ENCODE data around the gene EMB. TPM values are rescaled to one million over a fixed set of nuclear protein-coding genes. Genes with fewer than 3 reads are reported as not detected.
"Not testable (repeated sequence)": the region's sequence is repeated elsewhere in the genome, so short reads cannot be mapped to it uniquely, and the experiment has no call there.

EMB gene, protein sequence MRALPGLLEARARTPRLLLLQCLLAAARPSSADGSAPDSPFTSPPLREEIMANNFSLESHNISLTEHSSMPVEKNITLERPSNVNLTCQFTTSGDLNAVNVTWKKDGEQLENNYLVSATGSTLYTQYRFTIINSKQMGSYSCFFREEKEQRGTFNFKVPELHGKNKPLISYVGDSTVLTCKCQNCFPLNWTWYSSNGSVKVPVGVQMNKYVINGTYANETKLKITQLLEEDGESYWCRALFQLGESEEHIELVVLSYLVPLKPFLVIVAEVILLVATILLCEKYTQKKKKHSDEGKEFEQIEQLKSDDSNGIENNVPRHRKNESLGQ
- total RNA-seq (2014; rRNA removed; shearing (Covaris generic)), result 18.5 and 23.9 TPM in 2 replicates

DNA sequence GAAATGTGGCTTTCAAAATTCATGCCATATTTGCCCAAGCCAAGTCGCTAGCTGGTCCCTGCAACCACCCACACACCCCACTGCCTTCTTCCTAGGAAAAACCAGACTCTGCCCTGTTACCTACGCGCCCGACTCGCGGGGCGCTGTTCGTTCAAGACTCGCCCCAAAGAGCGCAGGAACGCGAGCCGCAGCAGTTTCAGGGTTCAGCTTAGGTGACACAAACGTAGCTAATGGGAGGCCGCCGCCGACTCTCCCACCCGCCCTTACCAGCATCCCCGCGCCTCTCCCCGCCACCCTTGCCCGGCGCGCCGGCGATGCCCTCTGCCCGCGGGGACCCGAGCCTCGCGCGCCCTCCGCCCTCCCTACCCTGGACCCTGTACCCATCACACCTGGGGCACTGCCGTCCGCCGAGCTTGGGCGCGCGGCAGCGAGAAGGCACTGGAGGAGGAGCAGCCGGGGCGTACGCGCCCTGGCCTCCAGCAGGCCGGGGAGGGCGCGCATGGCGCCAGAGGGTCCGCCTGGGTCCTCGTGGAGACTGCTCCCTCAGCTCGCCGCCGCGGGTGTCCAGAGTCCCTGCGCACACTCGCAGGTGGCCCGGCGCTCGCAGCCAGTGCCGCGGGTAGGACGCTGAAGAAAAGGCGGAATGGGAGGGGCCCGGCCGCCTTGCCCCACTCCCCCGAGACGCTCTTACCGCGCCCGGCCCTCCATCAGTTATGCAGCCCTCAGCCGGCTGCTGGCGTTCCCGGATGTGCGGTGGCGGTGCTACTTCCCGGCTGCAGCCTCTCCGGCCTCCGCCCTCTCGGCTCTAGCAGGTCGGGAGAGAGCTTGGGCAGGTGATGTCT is at the start of gene EMB:
Gene EMB, minus strand, starts transcription at position 638 of the 842 bp plus-strand sequence. Its CDS starts 137 bp downstream, at position 501.
- DNase-seq, result peak; percentile 75
- Histone ChIP-seq H3K4me3 (ENCODE audit: insufficient read depth, low read depth, low read length) (peak within 1 kb of the TSS; percentile 76), H3K36me3 (replicated peaks; ENCODE audit: control insufficient read depth, insufficient read depth, low read length) (no peaks in the 10 kb centered on the region), H3K27me3 (ENCODE audit: control insufficient read depth, insufficient read depth, low read length) (no peaks in the 10 kb centered on the region)

DNA sequence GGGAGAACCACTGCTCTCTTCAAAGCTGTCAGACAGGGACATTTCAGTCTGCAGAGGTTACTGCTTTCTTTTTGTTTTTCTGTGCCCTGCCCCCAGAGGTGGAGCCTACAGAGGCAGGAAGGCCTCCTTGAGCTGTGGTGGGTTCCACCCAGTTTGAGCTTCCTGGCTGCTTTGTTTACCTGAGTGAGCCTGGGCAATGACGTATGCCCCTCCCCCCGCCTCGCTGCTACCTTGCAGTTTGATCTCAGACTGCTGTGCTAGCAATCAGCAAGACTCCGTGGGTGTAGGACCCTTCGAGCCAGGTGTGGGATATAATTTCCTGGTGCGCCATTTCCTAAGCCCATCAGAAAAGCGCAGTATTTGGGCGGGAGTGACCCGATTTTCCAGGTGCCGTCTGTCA is 48.4 kb upstream of the EMB start:
- H3K27me3 ChIP-seq (ENCODE audit: control insufficient read depth, insufficient read depth, low read length); H3K4me3 ChIP-seq (ENCODE audit: insufficient read depth, low read depth, low read length); H3K36me3 ChIP-seq (replicated peaks; ENCODE audit: control insufficient read depth, insufficient read depth, low read length); DNase-seq: not testable (repeated sequence)

DNA sequence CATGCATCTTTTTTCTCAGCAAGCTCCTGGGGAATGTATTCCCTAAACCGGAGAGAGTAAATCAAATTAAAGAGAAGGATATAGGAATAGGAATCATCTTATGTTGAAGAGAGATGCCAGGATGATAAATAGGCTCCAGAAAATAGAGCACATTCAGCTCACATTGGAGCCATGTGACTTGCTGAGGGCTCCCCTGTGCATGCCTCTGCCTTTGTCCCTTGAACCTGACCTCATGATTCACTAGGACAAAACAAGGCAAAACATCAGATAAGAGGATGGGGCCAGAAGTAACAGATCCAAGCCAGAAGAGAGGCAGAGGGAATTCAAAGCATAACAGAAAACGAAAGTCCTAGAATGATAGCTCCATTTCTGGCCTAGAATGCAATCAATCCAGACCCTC is 37.7 kb upstream of the EMB start:
- H3K36me3 ChIP-seq (replicated peaks; ENCODE audit: control insufficient read depth, insufficient read depth, low read length); DNase-seq; H3K4me3 ChIP-seq (ENCODE audit: insufficient read depth, low read depth, low read length); H3K27me3 ChIP-seq (ENCODE audit: control insufficient read depth, insufficient read depth, low read length): not testable (repeated sequence)

DNA sequence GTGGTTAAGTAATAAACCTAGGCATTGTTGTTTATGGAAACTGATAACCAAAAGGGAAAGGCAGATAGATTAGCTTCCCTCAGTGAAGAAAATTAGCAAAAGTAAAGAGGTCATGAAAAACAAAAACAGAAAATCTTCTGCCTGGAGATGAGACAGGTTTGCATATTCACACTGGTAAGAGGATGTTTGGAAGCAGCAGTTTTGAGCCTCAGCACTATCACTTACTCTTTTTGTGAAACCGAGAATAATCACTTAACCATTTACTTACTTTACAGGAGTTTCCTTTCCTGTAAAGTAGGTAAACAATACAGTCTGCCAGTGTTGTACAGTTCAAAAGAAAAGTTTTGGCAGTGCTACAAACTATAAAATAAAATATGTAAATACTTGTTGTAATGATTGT is 35.5 kb upstream of the EMB start:
- no peak for DNase-seq
- Histone ChIP-seq H3K36me3 (replicated peaks; ENCODE audit: control insufficient read depth, insufficient read depth, low read length) (no peaks in the 10 kb centered on the region), H3K27me3 (ENCODE audit: control insufficient read depth, insufficient read depth, low read length) (no peaks in the 10 kb centered on the region), H3K4me3 (ENCODE audit: insufficient read depth, low read depth, low read length) (no peak overlapping the region)

DNA sequence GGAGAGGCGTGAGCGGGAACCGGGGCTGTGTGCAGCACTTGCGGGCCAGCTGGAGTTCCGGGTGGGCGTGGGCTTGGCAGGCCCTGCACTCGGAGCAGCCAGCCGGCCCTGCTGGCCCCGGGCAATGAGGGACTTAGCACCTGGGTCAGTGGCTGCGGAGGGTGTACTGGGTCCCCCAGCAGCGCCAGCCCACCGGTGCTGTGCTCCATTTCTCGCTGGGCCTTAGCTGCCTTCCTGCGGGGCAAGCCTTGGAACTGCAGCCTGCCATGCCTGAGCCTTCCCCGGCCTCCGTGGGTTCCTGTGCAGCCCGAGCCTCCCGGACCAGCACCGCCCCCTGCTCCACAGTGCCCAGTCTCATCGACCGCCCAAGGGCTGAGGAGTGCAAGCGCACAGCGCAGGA is 23.9 kb upstream of the EMB start:
- H3K27me3 ChIP-seq (ENCODE audit: control insufficient read depth, insufficient read depth, low read length); DNase-seq; H3K36me3 ChIP-seq (replicated peaks; ENCODE audit: control insufficient read depth, insufficient read depth, low read length): not testable (repeated sequence)

DNA sequence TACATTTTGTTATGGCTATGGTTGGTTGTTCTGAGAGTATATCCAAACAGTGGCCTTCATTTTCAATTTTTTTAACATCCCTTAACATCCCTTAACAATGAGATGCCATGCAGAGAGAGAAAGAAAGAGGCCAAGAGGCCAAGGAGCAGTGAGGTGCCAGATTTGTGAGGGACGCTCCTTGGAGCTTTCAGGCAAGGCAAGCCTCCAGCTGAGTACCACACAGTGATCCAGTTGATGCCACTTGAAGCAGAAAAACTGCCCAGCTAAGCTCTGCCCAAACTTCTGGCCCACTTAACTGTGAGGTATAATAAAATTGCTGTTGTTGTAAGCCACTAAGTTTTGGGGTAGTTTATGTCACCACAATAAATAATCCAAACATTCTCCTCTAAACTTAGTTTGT is 22.6 kb upstream of the EMB start:
- Histone ChIP-seq H3K36me3 (replicated peaks; ENCODE audit: control insufficient read depth, insufficient read depth, low read length) (no peaks in the 10 kb centered on the region), H3K4me3 (ENCODE audit: insufficient read depth, low read depth, low read length) (no peak overlapping the region), H3K27me3 (ENCODE audit: control insufficient read depth, insufficient read depth, low read length) (no peaks in the 10 kb centered on the region)
- no peak for DNase-seq

More for the DNA sequence above, 23.9 kb upstream of the EMB start:
- not testable (repeated sequence) for H3K4me3 ChIP-seq (ENCODE audit: insufficient read depth, low read depth, low read length)

DNA sequence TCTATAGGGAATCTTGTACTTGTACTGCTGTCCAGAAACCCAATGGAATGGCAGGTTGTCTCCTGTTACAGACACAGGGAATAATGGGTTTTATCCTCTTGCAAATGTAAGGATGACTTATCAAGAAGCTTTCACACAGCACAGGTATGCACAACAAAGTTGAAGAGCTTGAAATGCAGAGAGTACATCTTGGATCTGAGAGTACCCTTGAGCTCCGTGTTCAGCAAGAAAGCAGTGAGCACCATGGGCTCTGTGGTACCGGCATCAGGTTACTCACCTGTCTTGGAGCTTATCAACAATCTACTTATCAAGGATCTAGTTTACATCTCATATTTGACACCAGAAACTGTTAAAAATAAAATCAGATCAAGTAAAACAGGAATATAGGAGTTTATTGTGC is 22.0 kb upstream of the EMB start:
- Histone ChIP-seq H3K36me3 (replicated peaks; ENCODE audit: control insufficient read depth, insufficient read depth, low read length) (no peaks in the 10 kb centered on the region), H3K4me3 (ENCODE audit: insufficient read depth, low read depth, low read length) (no peak overlapping the region), H3K27me3 (ENCODE audit: control insufficient read depth, insufficient read depth, low read length) (no peaks in the 10 kb centered on the region)
- no peak for DNase-seq

DNA sequence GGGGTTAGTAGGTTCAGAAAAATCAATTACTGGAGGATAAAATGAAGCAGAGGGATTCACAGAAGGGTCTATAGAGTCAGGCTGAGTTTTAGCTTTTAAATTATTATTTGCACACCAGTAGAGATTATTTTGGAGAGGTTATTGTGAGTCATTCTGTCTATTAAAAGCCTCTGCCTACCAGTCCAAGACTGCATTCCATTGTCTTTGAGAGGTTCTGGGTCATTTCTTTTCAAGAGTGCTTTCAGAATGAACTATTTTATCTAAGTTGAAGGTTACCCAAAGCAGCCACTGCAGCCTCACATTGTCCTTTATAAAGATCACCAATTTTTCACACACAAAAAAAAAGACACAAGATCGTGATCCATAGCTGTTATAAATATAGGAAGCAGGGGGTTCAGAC is 21.5 kb upstream of the EMB start:
- H3K4me3 ChIP-seq (ENCODE audit: insufficient read depth, low read depth, low read length), result not testable (repeated sequence)

DNA sequence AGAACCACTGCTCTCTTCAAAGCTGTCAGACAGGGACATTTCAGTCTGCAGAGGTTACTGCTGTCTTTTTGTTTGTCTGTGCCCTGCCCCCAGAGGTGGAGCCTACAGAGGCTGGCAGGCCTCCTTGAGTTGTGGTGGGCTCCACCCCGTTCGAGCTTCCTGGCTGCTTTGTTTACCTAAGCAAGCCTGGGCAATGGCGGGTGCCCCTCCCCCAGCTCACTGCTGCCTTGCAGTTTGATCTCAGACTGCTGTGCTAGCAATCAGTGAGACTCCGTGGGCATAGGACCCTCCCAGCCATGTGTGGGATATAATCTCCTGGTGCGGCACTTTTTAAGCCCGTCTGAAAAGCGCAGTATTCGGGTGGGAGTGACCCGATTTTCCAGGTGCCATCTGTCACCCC is 17.3 kb upstream of the EMB start:
- H3K36me3 ChIP-seq (replicated peaks; ENCODE audit: control insufficient read depth, insufficient read depth, low read length); DNase-seq; H3K27me3 ChIP-seq (ENCODE audit: control insufficient read depth, insufficient read depth, low read length); H3K4me3 ChIP-seq (ENCODE audit: insufficient read depth, low read depth, low read length): not testable (repeated sequence)

More for the DNA sequence above, 21.5 kb upstream of the EMB start:
- not testable (repeated sequence) for DNase-seq; H3K36me3 ChIP-seq (replicated peaks; ENCODE audit: control insufficient read depth, insufficient read depth, low read length); H3K27me3 ChIP-seq (ENCODE audit: control insufficient read depth, insufficient read depth, low read length)

DNA sequence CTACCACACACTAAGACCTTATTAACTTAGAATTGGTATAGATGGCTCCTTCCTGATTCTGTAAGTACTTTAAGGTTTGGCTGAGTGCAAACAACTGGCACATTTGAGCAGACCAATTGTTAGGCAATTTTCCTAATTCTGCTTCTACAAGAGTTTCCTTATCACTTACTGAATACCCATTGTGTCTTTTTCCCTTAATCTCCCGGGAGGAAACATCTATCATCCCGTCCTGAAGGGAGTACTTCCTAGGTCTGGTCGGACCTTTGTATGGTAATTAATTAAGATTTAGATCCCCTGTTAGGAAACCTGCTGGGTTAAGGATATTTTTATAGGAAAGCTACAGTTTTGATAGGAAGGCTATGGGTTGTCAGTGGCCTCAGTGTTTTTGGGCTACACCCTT is 8.2 kb upstream of the EMB start:
- not testable (repeated sequence) for H3K4me3 ChIP-seq (ENCODE audit: insufficient read depth, low read depth, low read length); DNase-seq; H3K36me3 ChIP-seq (replicated peaks; ENCODE audit: control insufficient read depth, insufficient read depth, low read length); H3K27me3 ChIP-seq (ENCODE audit: control insufficient read depth, insufficient read depth, low read length)

DNA sequence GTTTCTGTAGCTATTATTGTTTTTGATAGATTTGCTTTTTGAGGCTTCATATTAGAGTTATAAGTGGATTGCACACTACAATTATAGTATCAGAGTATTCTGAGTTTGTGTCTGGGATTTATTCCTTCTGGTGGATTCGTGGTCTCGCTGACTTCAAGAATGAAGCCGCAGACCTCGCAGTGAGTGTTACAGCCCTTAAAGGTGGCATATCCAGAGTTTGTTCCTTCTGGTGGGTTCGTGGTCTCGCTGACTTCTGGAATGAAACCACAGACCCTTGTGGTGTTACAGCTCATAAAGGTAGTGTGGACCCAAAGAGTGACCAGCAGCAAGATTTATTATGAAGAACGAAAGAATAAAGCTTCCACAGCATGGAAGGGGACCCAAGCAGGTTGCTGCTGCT is 6.9 kb upstream of the EMB start:
- H3K36me3 ChIP-seq (replicated peaks; ENCODE audit: control insufficient read depth, insufficient read depth, low read length), result no peaks in the 10 kb centered on the region
- H3K27me3 ChIP-seq (ENCODE audit: control insufficient read depth, insufficient read depth, low read length), result no peaks in the 10 kb centered on the region
- no peak overlapping the region for H3K4me3 ChIP-seq (ENCODE audit: insufficient read depth, low read depth, low read length)
- no peak for DNase-seq

DNA sequence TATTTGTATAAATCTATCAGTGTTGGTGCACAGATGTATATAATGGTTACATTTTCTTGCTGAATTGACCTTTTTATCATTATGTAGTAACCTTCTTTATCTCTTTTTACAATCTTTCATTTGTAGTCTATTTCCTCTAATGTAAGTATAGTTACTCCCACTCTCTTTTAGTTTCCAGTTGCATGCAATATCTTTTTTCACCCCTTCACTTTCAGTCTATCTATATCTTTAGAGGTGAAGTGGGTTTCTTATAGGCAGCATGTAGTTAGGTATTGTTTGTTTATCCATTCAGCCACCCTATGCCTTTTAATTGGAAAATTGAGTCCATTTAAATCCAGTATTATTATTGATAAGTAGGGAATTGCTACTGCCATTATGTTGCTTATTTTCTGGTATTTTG is 6.1 kb upstream of the EMB start:
- Histone ChIP-seq H3K27me3 (ENCODE audit: control insufficient read depth, insufficient read depth, low read length) (no peaks in the 10 kb centered on the region), H3K36me3 (replicated peaks; ENCODE audit: control insufficient read depth, insufficient read depth, low read length) (no peaks in the 10 kb centered on the region), H3K4me3 (ENCODE audit: insufficient read depth, low read depth, low read length) (no peak overlapping the region)
- no peak for DNase-seq

DNA sequence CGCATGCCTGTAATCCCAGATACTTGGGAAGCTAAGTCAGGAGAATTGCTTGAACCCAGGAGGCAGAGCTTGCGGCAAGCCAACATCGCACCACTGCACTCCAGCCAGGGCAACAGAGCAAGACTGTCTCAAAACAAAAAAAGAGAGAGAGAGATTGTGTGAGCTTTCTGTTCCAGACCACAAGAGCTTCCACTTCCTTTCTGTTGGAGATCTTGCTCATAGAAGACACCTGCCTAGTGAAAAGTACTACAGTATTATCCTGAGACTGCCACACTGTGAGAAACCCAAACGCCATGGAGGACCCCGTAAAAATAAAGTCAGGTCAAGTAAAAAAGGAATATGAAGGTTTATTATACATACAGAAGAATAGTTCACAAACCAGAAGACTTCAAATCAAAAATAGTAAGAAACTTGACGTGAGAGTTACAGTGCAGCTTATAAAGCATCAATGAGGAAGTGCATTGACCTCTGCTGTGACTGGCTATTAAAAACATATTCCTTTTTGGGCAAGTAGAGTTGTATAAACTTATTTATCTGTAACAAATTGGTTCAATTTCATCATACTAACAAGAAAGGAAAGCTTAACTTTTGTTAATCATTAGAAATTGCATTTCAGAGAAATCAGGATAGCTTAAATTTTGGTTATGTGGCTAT is 4.3 kb upstream of the EMB start:
- no peaks in the 10 kb centered on the region for H3K36me3 ChIP-seq (replicated peaks; ENCODE audit: control insufficient read depth, insufficient read depth, low read length)
- no peaks in the 10 kb centered on the region for H3K27me3 ChIP-seq (ENCODE audit: control insufficient read depth, insufficient read depth, low read length)
- H3K4me3 ChIP-seq (ENCODE audit: insufficient read depth, low read depth, low read length), result no peak overlapping the region
- no peak for DNase-seq

DNA sequence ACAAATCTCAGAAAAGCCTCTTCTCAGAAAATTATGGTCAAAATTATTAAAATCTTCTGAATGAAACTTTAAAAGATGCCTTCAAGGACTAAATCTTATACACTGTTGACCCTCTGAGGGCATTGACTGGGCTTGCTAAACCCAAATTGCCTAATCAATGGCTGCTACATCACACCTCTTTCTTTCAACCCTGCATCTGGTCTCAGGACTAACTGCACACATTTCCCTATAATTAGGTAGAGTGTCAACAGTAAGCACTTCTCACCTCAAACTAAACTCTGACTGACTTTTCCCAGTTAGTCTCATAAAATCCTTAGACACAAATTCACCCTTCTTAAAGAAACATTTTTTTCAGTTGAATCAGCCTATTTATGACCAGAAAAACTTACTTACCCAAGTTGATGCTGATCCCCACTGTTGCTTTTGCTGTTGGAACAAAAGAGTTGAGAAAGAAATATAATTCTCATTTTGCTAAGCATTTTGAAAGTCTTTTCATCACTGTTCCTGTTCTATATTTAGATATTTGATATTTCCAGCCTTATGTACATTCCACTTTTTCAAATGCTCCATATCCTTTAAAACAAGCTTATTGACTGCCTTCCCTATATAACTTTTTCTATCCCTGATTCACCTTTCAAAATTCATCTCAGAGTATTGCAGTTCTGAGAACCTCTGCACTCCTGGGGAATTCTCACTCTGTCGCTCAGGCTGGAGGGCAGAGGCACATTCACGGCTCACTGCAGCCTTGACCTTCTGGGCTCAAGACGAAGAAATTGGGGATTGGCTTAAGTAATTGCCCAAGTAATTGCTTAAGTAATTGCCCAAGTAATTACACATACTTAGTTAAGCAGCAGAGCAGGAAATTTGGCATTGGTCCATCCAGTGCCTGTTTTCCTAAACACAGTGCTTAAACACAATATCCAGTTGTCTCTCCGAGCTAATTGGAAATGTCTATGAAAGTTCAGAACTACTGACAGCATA is 1.8 kb upstream of the EMB start:
- H3K36me3 ChIP-seq (replicated peaks; ENCODE audit: control insufficient read depth, insufficient read depth, low read length); H3K27me3 ChIP-seq (ENCODE audit: control insufficient read depth, insufficient read depth, low read length); H3K4me3 ChIP-seq (ENCODE audit: insufficient read depth, low read depth, low read length); DNase-seq: not testable (repeated sequence)

All from H7 (cell line).